Measurements from ENCODE around the gene ARHGAP10.
"Not testable (repeated sequence)": the region's sequence is repeated elsewhere in the genome, so short reads cannot be mapped to it uniquely, and the experiment has no call there.

Gene ARHGAP10

GRCh38 chr4:147854154-147854553 is 122.3 kb downstream of the ARHGAP10 start:
- DNase-seq = no peak

DNA sequence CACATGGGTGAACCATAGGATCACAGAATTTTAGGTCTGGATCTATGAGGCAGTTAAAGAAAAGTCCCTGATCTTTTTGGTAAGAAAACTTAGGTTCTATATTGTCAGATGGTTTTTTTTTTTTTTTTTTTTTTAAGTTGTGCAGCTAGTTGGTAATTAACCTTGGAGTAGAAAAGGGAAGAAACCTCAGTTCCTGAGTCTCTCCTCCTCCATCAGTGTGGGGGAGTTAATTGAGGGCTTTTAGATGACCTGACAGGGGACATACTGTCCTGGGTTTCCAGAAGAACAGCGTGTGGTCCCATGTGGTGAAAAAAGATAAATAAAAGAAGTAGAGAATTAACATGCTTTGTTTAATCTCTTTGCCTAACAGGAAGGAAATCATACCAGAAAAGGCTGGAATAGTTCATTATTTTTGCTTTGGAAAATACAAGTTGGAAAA is 123.7 kb downstream of the ARHGAP10 start:
- no peak for DNase-seq

DNA sequence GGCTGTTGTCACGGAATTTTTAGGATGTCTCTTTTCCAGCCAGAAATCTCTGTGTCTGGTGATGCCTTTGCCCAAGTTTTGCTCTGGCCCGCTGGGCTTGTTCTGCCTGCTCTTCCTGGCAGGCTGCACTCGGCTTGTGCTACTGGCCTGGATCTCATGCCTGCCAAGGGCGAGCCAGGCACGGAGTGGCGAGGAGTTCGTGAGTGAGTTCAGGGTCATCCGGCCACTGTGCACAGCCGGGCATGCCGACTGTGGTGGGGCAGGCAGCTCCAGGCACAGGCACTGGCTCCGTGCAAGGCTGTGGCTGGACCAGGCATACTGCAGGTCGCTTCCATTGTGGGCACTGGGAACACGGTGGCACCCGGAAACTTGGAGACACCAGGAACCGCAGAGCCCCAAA is 129.1 kb downstream of the ARHGAP10 start:
- no peak for DNase-seq

DNA sequence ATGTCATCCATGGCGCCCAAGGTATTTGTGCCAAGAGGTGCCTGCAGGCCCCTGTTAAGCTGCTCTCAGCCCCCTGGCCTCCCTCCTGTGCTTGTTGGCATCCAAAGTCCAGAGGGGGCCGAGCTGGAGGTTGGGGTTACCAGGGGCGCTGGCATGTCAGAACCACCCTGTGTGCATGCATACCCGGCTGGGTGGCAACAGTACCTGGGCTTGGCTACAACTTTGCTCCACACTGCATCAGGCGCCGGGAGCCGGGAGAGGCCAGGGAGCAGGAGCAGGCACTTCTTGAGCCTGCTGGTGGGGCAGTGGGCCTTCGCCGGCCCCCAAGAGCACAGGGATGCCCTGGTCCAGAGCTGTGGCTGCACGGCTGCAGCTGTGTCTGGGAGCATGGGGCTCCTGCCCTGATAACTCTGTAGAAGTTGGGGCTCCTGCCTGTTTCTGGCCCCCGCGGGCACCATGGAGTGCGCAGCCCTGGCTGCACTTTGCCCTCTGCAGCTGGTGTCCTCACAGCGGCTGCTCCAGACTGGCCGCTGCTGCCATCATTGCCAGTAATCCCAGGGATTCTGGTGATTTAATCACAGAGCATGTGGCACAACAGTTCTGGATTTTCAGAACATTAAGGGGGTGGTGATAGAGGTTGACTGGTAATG is 130.3 kb downstream of the ARHGAP10 start:
- DNase-seq = no peak

GRCh38 chr4:147863111-147863747 is 131.3 kb downstream of the ARHGAP10 start:
- DNase-seq = no peak

- DNase-seq = no peak
These were observed 132.1 kb downstream of the ARHGAP10 start for GRCh38 chr4:147863808-147864472.

GRCh38 chr4:147864607-147865006 is 132.7 kb downstream of the ARHGAP10 start:
- DNase-seq = no peak

DNA sequence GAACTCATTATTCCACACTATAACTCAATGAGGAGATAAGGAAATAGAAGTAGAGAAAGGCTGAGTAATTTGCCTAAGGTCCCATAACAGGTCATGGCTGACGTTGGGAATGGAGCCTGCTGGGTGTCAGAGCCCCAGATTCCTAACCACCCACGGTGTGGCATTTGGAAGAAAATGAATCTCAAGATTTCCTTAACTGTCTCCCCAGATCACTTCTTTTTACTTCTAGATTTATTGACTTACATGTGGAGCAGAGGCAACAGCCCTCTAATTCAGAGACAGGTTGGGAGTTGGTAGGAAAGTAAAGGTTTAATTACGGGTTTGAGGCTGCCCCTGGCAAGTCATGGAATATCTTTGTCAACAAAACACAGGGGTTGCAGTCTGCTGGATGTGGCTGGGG is 134.0 kb downstream of the ARHGAP10 start:
- DNase-seq = no peak

GRCh38 chr4:147866532-147867271 is 134.8 kb downstream of the ARHGAP10 start:
- DNase-seq = peak; percentile 83

DNA sequence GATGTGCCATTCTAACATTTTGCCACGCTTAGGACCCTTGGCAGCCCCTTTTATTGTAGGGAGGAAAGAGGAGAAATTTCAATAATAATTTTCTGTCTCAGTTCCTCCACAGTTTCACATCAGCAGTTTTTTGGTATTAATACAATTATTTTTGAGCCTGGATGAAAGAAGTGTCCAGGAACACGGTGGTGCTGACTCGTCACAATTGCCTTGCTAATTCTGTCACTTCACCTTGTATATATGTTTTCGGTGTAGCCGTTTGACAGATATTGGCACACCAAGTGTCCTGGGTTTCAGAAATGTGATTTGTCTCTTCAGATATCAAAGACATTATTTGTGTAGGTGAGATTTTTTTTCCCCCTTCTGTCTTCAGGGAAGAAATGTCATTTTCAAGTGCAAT is 142.2 kb downstream of the ARHGAP10 start:
- DNase-seq = no peak

GRCh38 chr4:147877308-147877771 is 145.5 kb downstream of the ARHGAP10 start:
- DNase-seq = no peak

GRCh38 chr4:147879676-147880075 is 147.8 kb downstream of the ARHGAP10 start:
- no peak for DNase-seq

DNA sequence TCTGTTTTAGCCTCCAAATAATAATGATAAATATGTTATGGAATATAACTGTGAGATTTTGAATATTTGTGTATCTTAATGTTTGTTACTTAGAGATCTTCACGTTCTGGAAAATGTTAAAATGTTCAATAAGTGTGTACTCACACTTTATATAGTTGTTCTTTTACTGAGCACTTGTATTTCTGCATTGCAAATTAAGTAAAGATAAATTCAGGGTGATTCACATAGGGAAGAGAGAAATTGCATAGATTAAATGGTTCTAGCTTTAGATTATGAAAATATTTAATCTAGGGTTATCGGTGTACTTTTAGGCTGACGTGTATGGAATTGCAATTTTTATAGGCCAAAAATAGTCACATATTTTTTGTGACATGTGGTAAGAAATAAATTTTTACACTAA is 148.6 kb downstream of the ARHGAP10 start:
- no peak for DNase-seq

DNA sequence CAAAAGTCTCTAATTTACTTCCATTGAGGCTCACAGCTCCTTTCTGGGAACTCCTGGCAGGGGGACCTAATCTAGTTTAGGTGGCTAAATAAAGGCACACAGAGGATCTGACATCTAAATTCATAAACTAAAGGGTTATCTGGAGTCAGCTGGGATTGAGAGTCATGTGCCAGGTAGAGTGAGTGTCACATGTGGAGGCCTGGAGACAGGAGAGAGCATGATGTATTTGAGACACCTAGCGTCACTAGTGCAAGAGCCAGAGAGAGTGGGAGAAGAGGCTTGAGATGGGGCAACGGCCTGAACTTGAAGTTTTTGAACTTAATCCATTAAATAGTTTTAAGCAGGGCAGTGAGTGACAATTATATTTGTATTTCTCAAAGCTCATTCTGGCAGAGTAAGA is 152.6 kb downstream of the ARHGAP10 start:
- DNase-seq = no peak

DNA sequence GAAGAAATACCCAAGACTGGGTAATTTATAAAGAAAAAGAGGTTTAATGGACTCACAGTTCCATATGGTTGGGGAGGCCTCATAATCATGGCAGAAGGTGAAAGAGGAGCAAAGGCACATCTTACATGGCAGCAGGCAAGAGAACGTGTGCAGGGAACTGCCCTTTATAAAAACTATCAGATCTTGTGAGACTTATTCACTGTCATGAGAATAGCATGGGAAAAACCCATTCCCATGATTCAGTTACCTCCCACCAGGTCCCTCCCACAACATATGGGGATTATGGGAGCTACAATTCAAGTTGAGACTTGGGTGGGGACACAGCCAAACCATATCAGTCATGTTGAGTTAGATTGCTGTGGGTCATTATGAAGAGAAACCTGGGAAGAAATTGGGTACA is 153.3 kb downstream of the ARHGAP10 start:
- not testable (repeated sequence) for DNase-seq

DNA sequence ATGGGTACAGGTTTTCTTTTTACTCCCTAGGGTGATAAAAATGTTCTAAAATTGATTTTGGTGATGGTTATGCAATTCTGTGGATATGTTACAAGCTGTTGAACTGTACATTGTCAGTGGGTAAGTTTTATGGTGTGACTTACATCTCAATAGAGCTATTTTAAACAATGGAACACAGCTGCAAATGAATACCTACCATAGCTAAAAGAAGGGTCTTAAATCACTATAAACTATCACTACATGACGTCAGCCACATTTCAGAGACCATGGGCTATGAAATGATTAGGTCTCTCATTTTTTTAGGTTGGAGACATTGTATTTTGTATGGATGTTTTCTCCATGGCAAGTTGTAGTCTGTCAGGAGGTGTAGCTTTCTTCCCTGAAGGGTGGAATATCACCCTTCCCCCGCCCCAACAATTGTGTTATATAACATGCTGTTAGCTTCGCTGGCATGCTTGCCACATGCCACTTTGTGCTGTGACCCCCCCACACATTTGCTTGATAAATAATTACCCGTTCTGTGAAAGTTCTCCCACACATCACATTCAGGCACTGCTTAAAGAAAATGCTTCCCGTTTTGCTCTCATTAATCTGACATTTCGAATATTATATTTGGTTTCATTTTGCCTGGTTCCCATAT is 159.7 kb downstream of the ARHGAP10 start:
- no peak for DNase-seq

- no peak for DNase-seq
These were observed 167.6 kb downstream of the ARHGAP10 start for GRCh38 chr4:147899512-147899911.

- no peak for DNase-seq
These were observed 169.5 kb downstream of the ARHGAP10 start for GRCh38 chr4:147901388-147901787.

- no peak for DNase-seq
These were observed 170.0 kb downstream of the ARHGAP10 start for GRCh38 chr4:147901916-147902315.

GRCh38 chr4:147909225-147909624 is 177.3 kb downstream of the ARHGAP10 start:
- no peak for DNase-seq

GRCh38 chr4:147910315-147910714 is 178.4 kb downstream of the ARHGAP10 start:
- no peak for DNase-seq

DNA sequence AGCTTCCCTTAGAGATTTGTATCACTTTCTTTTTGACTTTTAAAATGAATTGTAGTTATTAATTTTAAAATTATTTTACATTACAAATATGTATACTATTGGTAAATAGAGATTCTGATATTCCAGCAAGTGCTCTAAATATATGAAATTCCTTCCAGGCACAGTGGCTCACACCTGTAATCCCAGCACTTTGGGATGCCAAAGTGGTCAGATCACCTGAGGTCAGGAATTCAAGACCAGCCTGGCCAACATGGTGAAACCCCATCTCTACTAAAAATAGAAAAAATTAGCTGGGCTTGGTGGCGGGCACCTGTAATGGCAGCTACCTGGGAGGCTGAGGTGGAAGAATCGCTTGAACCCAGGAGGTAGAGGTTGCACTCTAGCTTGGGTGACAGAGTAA is 180.2 kb downstream of the ARHGAP10 start:
- DNase-seq = not testable (repeated sequence)

DNA sequence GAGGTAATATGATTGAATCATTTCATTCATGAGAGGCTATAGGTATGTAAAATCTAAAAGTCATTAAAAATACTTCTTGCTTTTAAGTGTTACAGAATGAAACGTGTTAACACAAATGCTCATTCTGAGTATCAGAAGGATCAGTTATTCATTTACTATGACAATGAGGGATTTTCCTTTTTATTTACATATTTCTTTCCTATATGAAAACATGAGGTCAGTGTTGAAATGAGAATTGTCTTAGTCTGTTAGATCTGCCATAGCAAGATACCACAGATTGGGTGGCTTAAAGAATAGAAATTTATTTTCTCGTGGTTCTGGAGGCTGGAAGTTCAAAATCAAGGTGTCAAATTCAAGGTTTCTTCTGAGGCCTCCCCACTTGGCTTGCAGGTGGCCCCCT is 181.2 kb downstream of the ARHGAP10 start:
- no peak for DNase-seq

Data from CD4-positive, alpha-beta T cell treated with Interferon gamma for 1 hour (primary cell).